GM18907 (cell line): Measurements from ENCODE around the gene LRRFIP2.
A peak's percentile ranks its signal among the peaks of the same experiment; 100 is the strongest.
"Not testable (repeated sequence)": the region's sequence is repeated elsewhere in the genome, so short reads cannot be mapped to it uniquely, and the experiment has no call there.

ENCODE experiments used
- ATAC-seq: cut with Tn5 transposase; IDR thresholded peaks from one replicate; pipeline ENCODE4 v1.9.1; 2021; ENCODE audit warnings: mild to moderate bottlenecking, moderate library complexity; ENCODE audit not compliant: unreplicated experiment

The LRRFIP2 gene

DNA sequence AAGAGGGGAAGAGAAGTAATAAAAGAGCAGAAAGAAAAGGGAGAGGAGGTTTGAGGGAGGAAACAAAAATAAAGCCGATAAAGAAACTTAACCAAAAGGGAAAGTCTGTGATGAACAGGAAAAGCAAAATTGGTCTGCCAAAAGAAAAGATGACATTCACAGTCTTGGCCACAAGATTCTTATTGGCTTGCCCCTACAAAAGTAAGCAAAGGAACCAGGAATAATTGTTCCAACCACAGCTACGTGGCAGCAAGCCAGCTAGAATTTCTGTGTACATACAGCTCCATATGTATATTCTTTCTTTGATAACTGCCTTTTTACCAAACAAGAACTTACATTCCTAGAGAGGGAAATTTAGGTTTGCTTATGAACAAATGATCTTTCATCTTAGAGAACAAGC, 101.5 kb downstream of the LRRFIP2 start:
- ATAC-seq = no peak

- no peak for ATAC-seq
These were observed 102.5 kb downstream of the LRRFIP2 start for GRCh38 chr3:37071921-37072320.

DNA sequence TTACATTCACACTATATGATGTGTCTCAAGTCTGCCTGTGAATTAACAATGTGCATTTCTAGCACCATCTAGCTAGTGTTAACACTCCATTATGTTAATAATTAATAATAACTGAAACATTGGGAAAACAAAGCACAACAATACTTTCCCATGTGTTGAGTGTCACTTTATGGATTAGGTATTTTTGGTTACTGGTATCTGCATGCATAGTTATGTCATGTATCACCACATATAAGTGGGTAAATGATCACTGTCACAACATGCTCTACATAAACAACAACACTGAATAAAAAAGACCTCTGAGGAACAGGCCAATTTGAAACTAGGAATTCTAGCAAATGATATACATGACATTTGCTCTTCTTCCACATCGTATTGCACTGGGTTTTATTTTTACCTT, 106.4 kb downstream of the LRRFIP2 start:
- ATAC-seq = no peak

DNA sequence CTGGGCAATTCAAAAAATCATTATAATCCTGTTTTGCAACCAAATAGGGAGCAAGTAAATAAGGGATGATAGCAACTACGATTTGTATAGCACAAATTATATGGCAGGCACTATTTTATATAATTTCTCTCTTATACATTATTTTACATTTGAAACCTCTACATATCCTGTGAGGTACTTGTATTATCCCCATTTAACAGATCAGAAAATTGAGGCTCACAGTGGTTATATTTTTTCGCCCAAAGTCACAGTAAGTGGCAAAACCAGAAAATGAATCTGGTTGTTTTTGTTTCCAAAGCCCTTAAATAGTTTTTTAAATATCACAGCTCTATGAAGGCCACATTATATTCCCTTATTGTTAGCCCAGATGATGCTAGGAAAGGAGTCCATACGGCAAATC, 106.8 kb downstream of the LRRFIP2 start:
- no peak for ATAC-seq

- no peak for ATAC-seq
These were observed 109.6 kb downstream of the LRRFIP2 start for GRCh38 chr3:37064747-37065146.

DNA sequence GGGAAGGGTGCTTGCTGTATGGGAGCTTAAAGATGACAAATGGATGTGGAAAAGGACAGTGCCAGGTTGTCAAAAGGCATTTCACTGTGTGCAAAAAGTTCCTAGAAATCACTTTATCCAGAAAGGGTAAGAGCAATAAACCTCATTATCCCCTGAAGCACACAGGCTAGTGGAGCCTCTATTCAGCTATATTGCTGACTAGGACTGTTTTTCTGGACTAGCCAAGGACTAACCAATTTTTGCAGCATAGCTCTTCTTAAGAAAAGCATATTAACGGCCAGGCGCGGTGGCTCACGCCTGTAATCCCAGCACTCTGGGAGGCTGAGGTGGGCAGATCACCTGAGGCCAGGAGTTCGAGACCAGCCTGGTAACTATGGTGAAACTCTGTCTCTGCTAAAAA, 116.3 kb downstream of the LRRFIP2 start:
- no peak for ATAC-seq

- no peak for ATAC-seq
These were observed 117.6 kb downstream of the LRRFIP2 start for GRCh38 chr3:37056826-37057225.

GRCh38 chr3:37055077-37055476, 119.3 kb downstream of the LRRFIP2 start:
- ATAC-seq = not testable (repeated sequence)

GRCh38 chr3:37054370-37054769, 120.0 kb downstream of the LRRFIP2 start:
- peak; percentile 61 for ATAC-seq

DNA sequence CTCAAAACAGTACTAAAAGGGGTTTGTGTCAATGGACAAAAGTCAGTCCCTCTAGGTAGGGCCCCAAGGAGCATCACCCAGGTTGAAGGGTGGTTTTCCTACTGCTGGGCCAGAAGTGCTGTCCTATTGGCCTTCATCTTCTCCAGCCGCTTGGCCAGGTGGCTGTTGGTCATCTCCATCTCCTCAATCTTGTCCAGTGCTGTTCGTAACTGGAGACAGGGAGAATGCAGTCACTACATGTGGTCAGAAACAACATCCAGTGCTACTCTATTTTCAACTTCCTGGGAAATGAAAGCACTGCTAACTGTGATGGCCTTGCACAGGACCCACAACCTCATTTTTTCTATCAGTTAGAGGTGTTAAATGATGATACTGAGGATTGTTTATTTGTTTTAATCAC, 120.6 kb downstream of the LRRFIP2 start:
- no peak for ATAC-seq

- no peak for ATAC-seq
These were observed 121.0 kb downstream of the LRRFIP2 start for GRCh38 chr3:37053337-37053736.

DNA sequence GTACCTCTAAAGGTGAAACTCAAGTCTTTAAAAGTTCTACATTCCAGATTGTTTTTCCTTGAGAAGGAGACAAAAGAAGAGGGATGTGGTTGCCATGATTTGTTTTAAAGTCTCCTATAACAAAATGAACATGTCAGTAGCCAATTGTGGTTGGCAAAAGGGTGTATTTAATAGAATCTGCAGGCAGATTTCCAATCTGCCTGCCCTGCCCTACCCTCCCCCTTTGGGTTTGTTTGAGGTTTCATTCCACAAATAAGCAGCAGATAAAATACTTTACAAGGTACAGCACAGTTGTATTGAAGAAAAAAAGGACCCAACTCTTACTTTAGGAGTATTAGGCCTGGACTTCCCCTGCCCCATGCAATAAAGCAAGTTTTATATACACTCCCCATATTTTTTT, 121.5 kb downstream of the LRRFIP2 start:
- no peak for ATAC-seq

GRCh38 chr3:37050282-37050681, 124.1 kb downstream of the LRRFIP2 start:
- no peak for ATAC-seq

GRCh38 chr3:37042712-37043111, 131.7 kb downstream of the LRRFIP2 start:
- not testable (repeated sequence) for ATAC-seq

DNA sequence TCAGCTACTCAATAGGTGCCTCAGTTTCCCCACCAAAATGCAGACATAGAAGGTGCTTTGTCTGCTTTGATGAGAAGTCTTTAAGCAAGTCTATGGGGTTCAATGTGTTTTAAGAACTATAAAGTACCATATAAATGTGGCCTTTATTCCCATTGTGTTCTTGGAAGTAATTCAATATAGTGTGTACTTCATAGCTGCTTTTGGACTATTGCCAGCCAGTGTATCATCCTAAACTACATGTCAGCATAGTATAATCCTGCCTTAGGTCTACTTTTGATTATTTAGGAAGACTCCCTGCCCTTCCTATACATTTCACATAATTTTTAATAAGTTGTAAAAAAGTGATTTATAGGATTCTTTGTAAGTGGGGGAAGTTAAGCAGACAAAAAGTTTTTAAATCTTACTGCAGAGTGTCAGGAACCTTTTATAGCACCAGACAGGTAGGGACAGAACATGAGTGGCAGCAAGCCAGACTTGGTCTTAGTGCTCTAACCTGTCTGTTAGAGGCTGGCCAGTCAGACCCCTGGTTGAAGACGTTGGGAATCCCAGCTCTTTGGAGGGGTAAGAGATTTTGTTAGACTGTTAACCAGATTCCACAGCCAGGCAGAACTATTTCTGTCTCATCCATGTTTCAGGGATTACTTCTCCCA, 132.7 kb downstream of the LRRFIP2 start:
- ATAC-seq = no peak

DNA sequence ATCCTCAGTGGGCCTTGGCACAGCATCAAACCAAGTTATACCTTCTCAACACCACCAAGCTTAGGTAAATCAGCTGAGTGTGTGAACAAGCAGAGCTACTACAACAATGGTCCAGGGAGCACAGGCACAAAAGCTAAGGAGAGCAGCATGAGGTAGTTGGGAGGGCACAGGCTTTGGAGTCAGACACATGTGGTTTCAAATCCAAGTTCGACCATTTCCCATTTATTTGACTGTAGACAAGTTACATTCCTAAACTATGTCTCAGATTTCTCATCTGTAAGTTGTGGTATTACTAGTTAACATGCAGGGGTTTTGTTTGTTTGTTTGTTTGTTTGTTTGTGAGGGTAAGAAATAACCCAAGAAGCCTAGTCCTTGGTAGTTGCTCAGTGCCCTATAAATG, 134.2 kb downstream of the LRRFIP2 start:
- no peak for ATAC-seq

GRCh38 chr3:37039161-37039846, 135.1 kb downstream of the LRRFIP2 start:
- no peak for ATAC-seq

GRCh38 chr3:37037352-37037751, 137.0 kb downstream of the LRRFIP2 start:
- no peak for ATAC-seq

GRCh38 chr3:37032961-37033360, 141.4 kb downstream of the LRRFIP2 start:
- no peak for ATAC-seq

DNA sequence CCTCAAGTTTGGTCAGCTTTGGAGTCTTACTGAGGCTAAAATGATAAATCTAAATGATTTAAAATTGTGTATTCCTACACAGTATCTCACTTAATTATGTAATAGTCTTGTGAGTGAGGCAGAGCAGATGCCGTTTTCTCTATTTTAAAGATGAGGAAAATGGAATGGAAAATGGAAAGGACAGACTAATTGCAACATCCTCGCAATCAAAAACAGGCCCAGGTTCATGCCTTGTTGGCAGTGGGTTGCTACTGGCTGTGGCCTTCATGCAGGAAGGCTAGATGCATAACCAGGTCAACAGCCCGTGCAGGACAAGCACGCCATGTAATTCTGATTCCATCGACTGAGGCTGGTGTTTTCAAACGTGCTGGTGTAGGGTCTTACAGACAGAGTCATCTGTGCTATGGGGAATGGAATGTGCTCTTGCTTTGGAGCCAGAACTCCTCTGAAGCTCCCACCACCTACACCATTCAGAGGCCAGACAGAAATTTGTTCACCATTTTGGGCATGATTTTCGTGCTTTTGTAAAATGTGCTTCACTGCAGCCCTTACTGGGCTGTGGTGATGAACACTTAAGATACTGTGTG, 143.2 kb downstream of the LRRFIP2 start:
- no peak for ATAC-seq

DNA sequence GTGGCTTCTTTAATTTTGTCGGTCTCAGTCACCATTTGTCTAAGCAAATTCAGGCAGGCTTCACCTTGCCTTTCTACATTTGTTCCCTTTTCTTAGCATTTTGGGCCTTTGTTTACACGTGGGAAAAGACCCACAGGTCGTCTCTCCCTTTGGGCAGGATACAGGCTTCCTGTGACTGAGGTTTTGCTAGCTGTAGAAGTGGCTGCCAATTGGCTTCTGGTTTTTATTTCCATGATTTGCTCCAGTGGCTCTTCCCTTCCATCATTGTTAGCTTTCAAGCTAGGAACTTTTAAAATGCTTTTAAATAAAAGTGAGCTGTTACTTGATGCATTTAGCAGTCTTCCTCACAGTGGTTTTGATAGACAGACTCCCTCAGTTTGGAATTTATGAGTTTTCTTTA, 143.8 kb downstream of the LRRFIP2 start:
- no peak for ATAC-seq

- no peak for ATAC-seq
These were observed 144.7 kb downstream of the LRRFIP2 start for GRCh38 chr3:37029516-37030163.
